GM19023 (cell line): Measurements from ENCODE around the gene ADCY2.

Experiments used
- ATAC-seq: cut with Tn5 transposase; IDR thresholded peaks from one replicate; pipeline ENCODE4 v1.9.1; 2021; ENCODE audit warnings: mild to moderate bottlenecking, moderate library complexity; ENCODE audit not compliant: unreplicated experiment

Gene ADCY2

DNA sequence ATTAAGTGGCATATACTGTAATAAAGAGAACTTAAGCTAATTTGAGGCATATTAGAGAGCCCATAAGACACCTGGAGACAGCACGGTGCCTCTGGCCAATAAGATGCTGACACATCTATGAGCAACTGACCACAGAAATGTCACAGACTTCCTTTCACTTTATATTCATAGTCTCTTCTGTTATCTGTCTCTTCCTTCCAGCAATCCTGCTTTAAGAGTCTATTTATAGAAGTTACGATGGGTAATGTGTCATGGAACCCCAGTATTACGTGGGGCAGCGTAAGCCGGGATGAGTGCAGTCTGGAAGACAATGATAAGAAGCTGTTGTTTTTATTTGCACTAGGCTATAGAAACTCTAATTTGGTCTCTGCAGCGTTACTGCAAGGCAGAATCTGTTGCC, 318.2 kb downstream of the ADCY2 start:
- no peak for ATAC-seq

DNA sequence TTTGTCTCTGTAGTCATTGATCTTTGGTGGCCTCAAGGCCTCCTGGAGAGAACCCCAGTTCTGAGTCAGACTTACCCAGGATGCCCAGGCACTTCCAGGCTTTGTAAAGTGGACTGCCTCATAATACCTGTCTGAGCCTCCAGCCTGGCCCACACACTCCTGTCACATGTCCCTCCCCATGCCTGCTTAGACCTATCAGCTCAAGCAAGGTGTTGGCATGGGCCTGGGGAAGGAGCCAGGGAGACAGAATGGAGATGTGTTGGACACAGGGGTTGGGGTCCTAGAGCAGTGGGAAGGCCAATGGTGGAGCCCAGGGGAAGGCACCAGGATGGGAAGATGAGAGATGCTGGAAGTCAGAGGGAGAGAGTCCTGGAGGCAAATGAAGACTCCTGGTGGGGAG, 318.8 kb downstream of the ADCY2 start:
- ATAC-seq: no peak

DNA sequence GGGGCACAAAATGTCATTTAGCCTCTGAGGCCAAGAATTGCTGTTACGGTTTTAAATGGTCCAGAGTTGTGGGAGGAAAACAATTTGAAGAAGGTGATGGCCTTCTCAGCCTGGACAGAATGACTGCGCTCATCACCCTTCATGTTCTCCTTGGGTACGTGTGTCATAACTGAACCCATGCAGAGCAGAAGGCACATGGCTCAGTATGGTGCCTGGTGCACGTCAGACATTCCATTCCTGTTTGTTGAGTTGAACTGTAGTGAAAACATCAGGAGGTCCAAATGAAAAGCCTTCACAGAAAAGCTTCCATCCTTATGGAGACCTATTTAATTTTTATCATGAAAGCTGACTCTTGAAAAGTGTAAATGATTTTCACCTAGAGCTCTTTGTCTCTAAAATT, 321.8 kb downstream of the ADCY2 start:
- ATAC-seq: no peak

DNA sequence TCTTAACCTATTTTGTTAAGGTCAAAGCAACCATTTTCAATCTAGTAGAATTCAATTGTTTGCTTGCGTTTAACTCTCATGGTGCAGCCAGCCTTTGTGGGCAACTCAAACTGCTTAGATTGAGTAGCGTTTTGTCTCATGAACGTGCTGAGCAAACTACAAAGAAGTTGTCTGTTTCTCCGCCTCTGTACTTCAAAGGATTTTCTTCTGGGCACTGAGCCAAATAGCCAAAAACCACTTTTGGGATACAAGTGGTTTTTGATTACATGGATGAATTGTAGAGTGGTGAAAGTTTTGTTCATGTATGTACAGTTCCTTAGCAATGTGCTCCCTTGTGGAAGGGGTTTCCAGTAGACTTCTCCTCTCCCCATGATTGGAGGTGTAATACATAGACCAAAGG, 332.1 kb downstream of the ADCY2 start:
- ATAC-seq: no peak

DNA sequence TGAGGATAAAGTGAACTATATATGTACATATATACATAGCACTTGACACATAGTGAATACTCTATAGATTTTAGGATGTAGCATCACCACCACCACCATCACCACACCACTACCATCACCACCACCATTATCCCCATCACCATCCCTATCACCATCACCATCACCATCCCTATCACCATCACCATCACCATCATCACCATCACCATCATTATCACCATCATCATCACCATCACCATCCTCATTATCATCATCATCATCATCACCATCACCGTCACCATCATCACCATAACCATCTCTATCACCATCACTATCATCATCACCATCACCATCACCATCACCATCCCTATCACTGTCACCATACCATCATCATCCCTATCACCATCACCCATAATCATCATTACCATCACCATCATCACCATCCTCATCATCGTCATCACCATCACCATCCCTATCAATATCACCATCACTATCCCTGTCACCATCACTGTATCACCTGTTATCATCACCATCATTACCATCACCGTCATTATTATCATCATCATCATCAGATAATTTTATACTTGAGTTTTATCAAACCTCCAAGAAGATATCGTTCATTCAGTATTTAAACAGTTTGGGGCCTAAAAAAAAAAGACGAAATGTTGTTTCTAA, 345.6 kb downstream of the ADCY2 start:
- no peak for ATAC-seq

DNA sequence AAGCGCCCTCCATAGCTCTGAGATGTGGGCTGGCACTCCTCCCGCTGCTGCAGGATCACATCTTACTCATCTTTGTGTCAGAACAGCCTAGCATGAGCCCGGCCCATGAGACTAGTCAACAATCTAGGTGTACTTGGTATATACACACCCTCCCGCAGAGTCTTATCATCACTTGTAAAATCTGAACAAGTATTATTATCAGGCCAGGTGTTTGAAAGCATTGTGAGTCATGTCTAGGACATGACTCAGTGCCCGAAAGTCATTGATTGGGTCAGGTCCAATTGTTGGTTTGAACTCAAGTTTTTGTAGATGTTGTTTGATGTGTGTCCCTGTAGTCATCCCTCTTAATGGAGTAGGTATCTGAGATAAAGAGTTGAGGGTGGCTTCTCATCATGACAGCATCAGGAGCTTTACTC, 346.3 kb downstream of the ADCY2 start:
- no peak for ATAC-seq

DNA sequence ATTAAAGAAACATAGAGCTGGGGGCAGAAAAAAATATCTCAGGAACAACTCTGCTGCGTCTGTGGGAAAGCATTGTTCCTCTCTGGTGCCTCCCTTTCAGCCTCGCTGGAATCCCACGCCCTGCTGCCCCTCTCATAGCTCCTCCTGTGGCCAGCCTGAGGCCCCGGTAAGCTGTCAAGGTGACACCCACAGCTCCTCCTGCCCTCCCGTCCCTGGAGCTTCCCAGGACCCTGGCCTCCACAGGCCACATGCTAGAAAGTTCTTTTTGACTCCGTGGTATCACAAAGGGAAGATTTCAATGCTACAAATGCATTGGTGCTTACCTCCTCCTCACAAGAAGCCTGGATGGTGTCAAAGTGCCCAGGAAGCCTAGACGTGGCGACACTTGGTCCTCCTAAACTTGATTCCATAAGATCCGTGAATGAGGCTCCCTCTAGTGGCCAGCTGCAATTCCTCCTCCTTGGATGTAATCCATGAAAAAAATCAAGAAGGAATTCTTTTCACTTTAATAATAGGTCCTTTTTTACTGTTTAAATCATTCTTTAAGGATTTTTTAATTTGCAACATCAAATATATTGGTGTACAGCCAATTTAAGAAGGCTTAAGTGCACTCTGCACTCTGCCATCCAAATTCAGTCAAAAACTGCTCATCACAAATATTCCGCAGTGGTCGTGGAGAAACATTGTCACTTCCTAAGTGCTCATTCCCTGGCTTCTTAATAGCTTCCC, 350.1 kb downstream of the ADCY2 start:
- no peak for ATAC-seq

DNA sequence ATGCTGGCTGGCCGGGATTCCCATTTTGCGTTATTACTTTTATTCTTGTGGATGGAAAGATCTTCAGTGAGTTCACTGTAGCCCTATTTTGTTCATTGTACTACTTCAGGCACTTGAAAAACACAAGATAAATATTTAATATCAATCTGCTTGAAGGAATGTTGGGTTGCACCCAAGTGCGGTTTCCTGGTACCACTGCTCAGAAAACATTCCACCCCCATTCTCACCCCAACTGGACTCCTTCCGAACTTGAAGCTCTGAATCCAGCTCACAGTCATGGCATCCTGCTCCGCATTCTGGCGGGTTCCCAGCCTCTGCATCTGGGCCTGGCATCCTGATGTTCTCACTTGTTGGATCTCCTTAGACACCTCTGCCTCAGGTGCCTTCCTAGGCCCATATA, 351.8 kb downstream of the ADCY2 start:
- ATAC-seq: no peak

DNA sequence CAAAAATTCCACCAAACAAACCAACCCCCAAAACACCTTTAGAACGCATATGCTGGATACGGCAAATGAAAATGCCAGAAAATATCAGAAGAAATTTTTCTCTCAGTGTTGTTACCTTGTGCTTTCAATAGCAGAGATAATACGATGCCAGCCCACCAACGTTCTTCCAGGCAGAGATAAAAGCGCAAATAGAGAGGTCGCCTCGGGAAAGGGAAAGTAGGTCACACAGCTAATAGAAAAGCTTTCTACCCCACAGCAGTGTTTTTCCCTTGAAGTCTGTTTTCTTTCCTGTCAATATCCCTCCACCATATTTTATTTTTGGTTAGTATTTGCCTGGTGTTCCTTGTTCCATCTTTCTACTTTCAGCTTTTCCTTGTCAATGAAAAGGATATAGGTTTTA, 353.7 kb downstream of the ADCY2 start:
- ATAC-seq: no peak

DNA sequence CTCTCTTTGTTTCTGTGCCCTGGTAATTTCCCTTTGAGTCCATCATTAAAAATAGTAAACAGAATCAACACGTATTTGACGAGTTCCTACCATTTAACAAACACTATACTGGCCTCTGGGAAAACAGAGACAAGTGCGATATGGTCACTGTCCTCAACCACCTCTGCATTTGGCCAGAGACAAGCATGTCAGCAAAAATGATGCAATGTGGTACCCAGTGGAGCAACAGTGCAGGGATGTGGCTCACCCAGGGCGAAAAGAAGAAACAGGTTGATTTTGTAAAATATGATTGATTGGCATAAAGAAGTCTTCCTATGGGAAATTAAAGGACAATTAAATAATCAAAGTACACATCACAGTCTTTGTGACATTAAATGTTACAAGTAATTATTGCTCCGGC, 355.9 kb downstream of the ADCY2 start:
- ATAC-seq: no peak

DNA sequence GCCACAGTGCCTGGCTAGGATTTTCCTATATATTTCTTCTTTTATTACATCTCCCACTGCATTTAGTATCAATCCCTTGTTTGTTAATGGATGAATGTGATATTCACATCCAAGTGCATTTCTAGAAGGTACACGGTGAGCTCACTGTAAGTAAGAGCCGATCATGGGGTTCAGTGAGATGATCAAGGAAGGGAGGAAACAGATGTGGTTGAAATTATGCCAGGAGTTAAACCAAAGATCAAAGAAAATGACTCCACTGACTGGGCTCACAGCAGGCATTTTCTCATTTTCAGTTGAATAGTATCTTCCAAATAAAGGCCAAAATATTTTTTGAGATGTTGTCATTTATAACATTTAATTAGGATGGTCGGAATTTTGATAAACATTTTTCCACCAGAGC, 357.2 kb downstream of the ADCY2 start:
- no peak for ATAC-seq

DNA sequence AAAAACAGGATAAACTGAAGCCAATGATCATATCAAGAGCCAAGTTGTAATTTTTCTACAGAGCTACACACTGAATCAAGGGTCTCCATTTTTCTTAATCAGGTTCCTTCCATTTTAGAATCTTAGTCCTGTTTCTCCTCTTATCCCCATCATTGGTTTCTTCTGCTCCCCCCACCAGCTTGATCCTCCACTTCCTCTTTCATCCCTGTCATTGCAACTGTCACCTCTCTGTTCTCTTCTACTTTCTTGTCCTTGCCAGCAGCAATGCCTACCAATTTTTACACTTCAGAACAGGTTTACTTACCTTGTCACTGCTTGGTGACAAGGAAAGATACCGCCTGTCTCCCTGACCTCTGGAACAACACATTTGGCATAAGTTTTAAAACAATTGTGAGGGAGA, 357.7 kb downstream of the ADCY2 start:
- no peak for ATAC-seq

DNA sequence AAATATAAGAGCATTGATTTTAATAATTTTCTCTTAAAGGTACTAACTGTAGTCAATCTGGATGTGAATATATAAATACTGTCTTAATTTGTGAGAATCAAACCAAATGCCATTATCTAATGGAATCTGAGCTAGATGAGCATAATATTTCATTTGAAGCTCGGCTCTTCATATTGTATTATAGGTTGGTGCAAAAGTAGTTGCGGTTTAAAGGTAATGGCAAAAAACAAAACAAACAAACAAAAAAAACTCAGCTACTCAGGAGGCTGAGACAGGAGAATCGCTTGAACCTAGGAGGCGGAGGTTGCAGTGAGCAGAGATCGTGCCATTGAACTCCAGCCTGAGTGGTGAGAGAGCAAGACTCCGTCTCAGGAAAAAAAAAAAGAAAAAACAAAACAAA, 358.6 kb downstream of the ADCY2 start:
- no peak for ATAC-seq

DNA sequence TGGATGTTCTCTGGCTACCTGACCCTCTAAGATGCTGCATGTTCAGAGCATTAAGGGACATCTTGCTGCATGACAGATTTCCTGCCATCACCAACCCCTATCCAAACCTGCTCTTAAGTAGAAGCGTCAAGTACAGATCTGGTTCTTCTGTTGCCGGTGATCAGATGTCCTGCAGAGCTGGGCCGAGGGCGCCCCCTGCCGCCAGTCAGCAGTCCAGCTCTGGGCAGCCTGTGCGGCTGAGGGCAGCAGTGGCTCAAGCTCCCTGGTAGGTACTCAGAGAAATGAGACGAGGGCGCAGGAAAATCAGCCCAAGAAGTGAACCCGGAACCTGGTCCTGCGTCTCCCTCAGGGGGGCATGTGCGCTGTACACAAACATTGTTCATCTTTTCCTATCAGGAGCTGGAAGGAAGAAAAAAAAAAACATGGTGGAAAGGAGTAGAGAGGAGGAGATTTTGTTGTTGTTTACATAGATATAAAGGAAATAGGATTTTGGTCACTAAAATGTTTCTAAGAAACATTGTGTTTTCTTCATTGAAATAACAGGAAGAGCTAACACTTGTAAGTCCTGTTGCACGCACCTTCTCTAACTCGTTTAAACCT, 359.2 kb downstream of the ADCY2 start:
- ATAC-seq: peak; percentile 83

DNA sequence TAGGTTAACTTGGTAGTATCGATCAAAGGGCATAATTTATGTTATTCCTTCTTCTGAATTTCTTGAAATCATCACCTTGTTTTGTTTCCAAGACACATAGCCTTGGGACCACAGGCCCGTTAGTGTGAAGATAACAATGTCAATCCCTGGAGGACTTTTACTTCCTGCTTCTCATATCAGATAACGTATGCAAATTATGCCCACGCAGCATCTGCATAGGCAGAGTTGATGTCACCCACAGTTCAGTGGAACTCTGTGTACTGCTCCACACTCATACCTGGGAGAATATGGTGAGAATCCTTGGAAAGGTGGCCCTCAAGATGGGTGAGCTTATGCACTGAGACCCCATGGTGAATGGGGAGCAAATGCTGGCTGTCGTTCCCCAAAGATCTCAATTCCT, 360.0 kb downstream of the ADCY2 start:
- ATAC-seq: no peak

DNA sequence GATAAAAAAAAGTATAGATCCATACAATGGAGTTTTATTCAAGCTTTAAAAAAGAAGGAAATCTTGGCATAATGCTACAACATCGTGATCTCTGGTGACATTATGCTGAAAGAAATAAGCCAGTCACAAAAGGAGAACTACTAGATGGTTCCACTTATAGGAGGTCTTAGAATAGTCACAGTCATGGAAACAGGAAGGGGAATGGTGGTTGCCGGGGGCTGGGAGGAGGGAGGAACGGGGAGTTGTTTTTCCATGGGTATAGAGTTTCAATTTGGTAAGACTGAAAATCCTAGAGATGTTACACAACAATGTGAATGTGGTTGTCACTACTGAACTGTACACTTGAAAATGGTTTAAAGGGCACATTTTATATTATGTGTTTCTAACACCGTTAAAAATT, 360.5 kb downstream of the ADCY2 start:
- ATAC-seq: no peak

DNA sequence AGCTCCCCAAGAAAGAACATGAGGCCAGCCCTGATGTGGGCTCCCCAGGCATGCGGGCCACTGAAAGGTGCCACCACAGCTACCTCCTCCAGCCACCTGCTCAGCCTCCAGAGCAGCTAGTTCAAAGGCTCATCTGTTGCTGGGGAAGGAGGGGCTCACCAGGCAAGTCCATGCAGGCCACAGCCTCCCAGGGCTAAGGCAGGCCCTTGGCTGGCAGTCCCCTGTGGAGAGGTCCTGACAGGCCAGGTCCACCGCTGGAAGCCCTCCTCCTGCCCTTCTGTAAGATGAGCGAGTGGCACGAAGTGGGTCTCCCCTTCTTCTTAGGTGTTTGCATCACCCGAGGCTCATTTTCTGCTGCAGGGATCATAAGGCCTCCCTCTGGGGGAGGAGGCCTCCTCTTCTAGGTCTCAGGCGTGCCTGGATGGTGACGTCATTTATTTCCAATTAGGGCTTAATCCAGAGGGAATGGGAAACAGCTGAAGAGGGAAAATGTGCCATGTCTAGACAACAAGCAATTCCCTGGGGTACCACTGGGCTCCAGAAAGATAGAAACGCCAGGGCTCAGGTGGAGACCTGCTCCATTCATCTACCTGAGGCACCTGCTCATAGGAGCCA, 363.4 kb downstream of the ADCY2 start:
- no peak for ATAC-seq

DNA sequence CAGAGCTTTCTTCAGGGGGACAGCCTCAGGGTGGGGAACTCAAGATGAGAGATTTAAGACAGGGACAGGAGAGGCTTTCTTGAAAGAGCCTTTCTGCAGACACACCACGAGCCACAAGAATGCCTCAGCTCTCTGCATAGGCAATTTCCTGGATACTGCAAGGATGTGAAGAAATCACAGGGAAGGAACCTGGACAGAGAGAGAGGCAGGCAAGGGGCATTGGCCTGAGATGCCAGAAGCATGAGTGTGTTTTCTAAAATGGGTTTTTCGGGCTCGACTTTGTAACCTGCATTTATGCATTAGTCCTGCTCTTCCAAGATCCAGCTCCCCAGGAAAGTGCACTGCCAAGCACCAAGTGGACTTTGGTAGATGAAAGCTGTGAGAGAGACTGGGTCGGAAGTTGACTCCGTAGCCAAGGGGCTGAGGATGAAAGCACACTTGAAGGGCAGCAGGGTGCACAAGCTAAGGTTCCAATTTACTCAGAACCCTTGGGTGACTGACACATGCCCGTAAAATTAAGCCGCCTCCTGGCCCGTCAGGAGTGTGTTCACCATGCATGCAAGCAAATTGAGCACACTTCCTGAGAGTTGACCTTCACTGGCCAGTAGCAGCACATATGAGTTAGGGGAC, 364.1 kb downstream of the ADCY2 start:
- ATAC-seq: no peak

DNA sequence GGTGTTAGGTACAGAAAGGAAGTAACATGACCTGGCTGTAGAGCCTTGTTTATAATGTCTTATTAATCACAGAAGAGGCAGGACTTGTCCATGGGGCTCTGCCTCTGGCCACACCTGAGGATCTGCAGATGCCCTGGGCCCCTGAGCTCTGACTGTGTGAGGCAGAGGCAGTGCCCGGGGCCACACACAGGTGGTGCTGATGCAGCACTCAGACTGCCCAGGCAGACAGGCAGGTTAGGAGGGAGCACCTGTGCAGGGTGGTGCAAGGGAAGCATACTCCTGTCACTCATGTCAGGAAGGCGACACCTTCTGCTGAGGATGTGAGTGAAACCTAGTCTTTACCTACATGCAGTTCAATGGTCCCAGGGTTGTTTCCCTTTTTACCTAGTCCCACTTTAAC, 366.3 kb downstream of the ADCY2 start:
- ATAC-seq: no peak

DNA sequence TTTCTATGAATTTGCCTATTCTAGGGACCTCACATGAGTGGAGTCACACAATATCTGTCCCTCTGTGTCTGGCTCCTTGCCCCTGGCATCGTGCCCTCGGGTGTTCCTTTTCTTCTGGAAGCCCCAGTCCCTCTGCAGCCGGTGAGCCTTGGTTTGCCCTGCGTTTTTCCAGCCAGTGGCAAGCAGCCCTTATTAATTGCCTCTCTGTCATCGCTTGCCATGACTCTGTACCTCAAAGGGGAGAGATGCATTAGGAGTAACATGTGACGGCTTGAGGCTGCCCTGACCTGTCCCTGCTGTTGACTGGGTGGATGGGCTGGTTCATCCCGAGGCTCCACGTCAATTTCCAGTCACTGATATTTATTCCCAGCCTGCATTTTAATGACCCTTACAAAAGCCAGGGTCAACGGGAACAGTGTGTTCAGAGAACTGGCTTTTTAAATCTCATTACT, 367.7 kb downstream of the ADCY2 start:
- no peak for ATAC-seq

DNA sequence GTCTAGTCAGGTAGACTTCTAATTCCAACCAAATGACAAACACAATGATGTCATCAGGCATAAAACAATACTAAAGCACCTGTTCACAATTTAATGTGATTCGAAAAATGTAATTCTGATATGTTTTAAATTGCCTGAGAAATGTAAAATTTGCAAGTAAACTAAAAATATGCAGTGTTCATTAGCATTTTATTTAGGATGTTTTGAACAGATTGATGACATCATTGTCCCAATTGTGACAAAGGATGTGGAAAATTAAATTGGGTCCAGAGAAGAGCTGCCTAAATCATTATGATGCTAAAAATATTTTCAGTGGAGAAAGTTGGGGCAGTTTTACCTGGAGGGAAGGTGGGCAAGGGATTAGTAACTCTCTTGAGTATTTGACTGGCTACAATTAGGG, 368.5 kb downstream of the ADCY2 start:
- no peak for ATAC-seq
